Astrocyte of the spinal cord (primary cell): ENCODE measurements around the gene ABCC8.

Source experiments
- DNase-seq: peaks from one replicate; pipeline ENCODE4 v3.0.0; 2011; ENCODE audit warnings: low read depth, low spot score
- H3K4me3 ChIP-seq: 2 replicates; pipeline ENCODE4 v1.5.1; 2011; ENCODE audit warnings: low read depth, mild to moderate bottlenecking, low read length, moderate library complexity
- in situ Hi-C: cut with HindIII; loops from 2 replicates; pipeline ENCODE4 v1.10.0; 2017; ENCODE audit warnings: low sequenced_read_pairs
- TF ChIP-seq, protein P1 (sequence below): IDR thresholded peaks from 2 replicates; pipeline ENCODE4 v1.5.1; 2012; ENCODE audit warnings: low read depth, mild to moderate bottlenecking, low read length, inconsistent platforms

ABCC8 gene

GRCh38 chr11:17443926-17444690 lies 32.5 kb downstream of the ABCC8 start:
- no peak for DNase-seq
- TF ChIP-seq, protein P1, sequence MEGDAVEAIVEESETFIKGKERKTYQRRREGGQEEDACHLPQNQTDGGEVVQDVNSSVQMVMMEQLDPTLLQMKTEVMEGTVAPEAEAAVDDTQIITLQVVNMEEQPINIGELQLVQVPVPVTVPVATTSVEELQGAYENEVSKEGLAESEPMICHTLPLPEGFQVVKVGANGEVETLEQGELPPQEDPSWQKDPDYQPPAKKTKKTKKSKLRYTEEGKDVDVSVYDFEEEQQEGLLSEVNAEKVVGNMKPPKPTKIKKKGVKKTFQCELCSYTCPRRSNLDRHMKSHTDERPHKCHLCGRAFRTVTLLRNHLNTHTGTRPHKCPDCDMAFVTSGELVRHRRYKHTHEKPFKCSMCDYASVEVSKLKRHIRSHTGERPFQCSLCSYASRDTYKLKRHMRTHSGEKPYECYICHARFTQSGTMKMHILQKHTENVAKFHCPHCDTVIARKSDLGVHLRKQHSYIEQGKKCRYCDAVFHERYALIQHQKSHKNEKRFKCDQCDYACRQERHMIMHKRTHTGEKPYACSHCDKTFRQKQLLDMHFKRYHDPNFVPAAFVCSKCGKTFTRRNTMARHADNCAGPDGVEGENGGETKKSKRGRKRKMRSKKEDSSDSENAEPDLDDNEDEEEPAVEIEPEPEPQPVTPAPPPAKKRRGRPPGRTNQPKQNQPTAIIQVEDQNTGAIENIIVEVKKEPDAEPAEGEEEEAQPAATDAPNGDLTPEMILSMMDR, result no peak
- in situ Hi-C loops, result no loop called here
- no peak overlapping the region for H3K4me3 ChIP-seq

DNA sequence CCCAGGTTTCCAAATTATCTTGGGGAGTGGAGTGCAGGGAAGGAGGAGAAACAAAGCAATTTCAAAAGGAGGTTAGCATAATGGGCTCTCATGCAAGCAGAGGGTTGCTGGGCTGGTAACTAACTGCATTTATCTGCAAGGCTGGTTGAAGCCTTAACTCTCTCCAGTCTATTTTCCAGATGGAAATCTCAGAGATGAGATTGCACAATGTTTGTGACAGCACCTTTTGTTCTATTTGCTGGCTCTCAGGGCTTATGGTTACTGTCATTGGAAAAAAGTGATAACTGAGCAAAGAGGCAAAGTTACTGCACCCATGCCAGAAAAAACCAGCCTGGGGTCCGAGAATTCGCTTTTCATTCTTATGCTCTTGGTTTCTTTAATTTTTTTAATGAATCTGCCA lies 33.2 kb downstream of the ABCC8 start:
- TF ChIP-seq, protein P1, result no peak
- DNase-seq, result no peak
- no peak overlapping the region for H3K4me3 ChIP-seq
- in situ Hi-C loops, result no loop called here

- in situ Hi-C loops, result no loop called here
- no peak for DNase-seq
- TF ChIP-seq, protein P1, result no peak
- H3K4me3 ChIP-seq, result no peak overlapping the region
These were observed 33.6 kb downstream of the ABCC8 start for GRCh38 chr11:17443000-17443399.

GRCh38 chr11:17439316-17439782 lies 37.3 kb downstream of the ABCC8 start:
- in situ Hi-C loops, result no loop called here
- TF ChIP-seq, protein P1, result no peak
- H3K4me3 ChIP-seq, result no peak overlapping the region
- no peak for DNase-seq

DNA sequence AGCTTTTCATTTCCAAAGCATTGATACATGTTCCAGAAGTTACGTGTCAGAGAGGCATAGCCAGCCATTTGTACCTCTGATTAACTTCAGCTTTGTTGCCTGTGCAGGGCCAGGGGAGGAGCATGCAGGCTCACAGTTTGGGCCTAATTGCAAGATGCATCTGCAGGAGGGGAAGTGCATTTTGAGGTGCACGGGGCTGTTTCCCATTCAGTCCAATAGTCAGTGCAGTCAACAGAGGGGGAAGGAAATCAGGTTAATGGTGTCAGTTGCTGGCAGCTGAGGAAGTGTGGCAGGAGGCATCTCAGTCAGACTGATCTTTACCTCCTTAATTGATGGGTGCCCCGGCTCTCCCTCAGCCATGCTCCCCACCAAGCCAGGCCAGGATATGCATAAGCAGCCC lies 39.3 kb downstream of the ABCC8 start:
- DNase-seq, result no peak
- TF ChIP-seq, protein P1, result no peak
- in situ Hi-C loops, result no loop called here
- no peak overlapping the region for H3K4me3 ChIP-seq

DNA sequence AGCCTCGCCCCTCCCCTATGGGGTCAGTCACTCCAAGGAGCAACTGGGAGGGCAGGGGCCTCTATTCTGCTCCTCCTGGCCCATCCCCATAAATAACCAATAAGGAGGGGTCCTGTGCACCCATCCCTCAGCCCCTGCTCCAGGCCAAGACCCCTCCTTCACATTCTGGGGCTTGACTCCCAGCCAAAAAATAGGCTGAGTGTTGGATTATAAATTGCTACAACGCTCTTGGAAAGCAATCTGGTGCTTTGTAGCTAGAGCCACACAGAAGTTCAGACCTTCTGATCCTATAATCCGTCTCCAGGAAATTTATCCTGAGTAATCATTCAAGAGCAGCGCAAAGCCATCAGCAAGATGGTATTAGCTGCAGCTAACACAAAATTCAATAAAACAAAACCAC lies 42.5 kb downstream of the ABCC8 start:
- H3K4me3 ChIP-seq, result no peak overlapping the region
- in situ Hi-C loops, result no loop called here
- no peak for DNase-seq
- TF ChIP-seq, protein P1, result no peak

- TF ChIP-seq, protein P1, result no peak
- DNase-seq, result no peak
- in situ Hi-C loops, result no loop called here
- H3K4me3 ChIP-seq, result no peak overlapping the region
These were observed 44.6 kb downstream of the ABCC8 start for GRCh38 chr11:17432002-17432401.
